ENCODE data around the gene KSR2.

Gene KSR2

GRCh38 chr12:117572755-117573154 lies 396.0 kb downstream of the KSR2 start:
- Histone ChIP-seq H3K9me3 (ENCODE audit: control insufficient read depth, insufficient read depth, low read depth, low read length) (no peaks in the 10 kb centered on the region), H3K4me1 (ENCODE audit: control insufficient read depth, insufficient read depth, low read length) (no peaks in the 10 kb centered on the region), H3K4me3 (ENCODE audit: low read depth, low read length) (no peak overlapping the region), H3K36me3 (ENCODE audit: control insufficient read depth in 2 of 2, insufficient read depth in 1 of 2, low read length in 2 of 2) (no peaks in the 10 kb centered on the region), H3K27ac (ENCODE audit: extremely low read depth, low read depth, low read length) (no peak overlapping the region)
- CTCF ChIA-PET, result interaction anchor here (0.6 to 0.9 kb wide), 4 partner anchors 15 to 277 kb away, joined by 3 to 6 read pairs (median 3); no protein-coding TSS in a partner anchor
- TF ChIP-seq OVOL3 (tag by site-specific recombination; IDR thresholded peaks at IDR 0.05) (no peak), ZNF146 (tag by site-specific recombination; IDR thresholded peaks at IDR 0.05) (no peak), GFI1B (tag by site-specific recombination; IDR thresholded peaks at IDR 0.05) (no peak), ZNF223 (tag by site-specific recombination; IDR thresholded peaks at IDR 0.05) (no peak)
- POLR2A ChIA-PET, result interaction anchor here (0.6 kb wide), 1 partner anchor 17 kb away, joined by 3 read pairs; no protein-coding TSS in a partner anchor

- ChIA-PET POLR2A (no interaction called here), CTCF (interaction anchor here (0.6 kb wide), 1 partner anchor 16 kb away, joined by 3 read pairs; no protein-coding TSS in a partner anchor)
- no peaks in the 10 kb centered on the region for H3K4me1 ChIP-seq (ENCODE audit: control insufficient read depth, insufficient read depth, low read length)
- TF ChIP-seq KLF9 (tag by site-specific recombination; IDR thresholded peaks at IDR 0.05; ENCODE audit: low read depth), result no peak
- TF ChIP-seq ZBTB26 (tag by site-specific recombination; optimal IDR thresholded peaks at IDR 0.05), result no peak
- no peak for TF ChIP-seq ZNF223 (tag by site-specific recombination; IDR thresholded peaks at IDR 0.05)
- TF ChIP-seq ZNF701 (tag by site-specific recombination; IDR thresholded peaks at IDR 0.05), result no peak
- TF ChIP-seq ZBTB10 (tag by site-specific recombination; IDR thresholded peaks at IDR 0.05), result no peak
- no peak for TF ChIP-seq ZNF514 (tag by site-specific recombination; IDR thresholded peaks at IDR 0.05)
- H3K9me3 ChIP-seq (ENCODE audit: control insufficient read depth, insufficient read depth, low read depth, low read length), result no peaks in the 10 kb centered on the region
- no peaks in the 10 kb centered on the region for H3K36me3 ChIP-seq (ENCODE audit: control insufficient read depth in 2 of 2, insufficient read depth in 1 of 2, low read length in 2 of 2)
- no peak overlapping the region for H3K4me3 ChIP-seq (ENCODE audit: low read depth, low read length)
- H3K27ac ChIP-seq (ENCODE audit: extremely low read depth, low read depth, low read length), result no peak overlapping the region
Measured at GRCh38 chr12:117571321-117571720, 397.5 kb downstream of the KSR2 start.

GRCh38 chr12:117570608-117571007 lies 398.2 kb downstream of the KSR2 start:
- no peak overlapping the region for H3K4me3 ChIP-seq (ENCODE audit: low read depth, low read length)

GRCh38 chr12:117567644-117568216 lies 401.1 kb downstream of the KSR2 start:
- CTCF ChIA-PET, result interaction anchor here (0.8 kb wide), 1 partner anchor 45 kb away, joined by 3 read pairs; no protein-coding TSS in a partner anchor

More at GRCh38 chr12:117570608-117571007, 398.2 kb downstream of the KSR2 start:
- no peaks in the 10 kb centered on the region for H3K4me1 ChIP-seq (ENCODE audit: control insufficient read depth, insufficient read depth, low read length)
- no peak overlapping the region for H3K27ac ChIP-seq (ENCODE audit: extremely low read depth, low read depth, low read length)
- CTCF ChIA-PET, result interaction anchor here (0.6 kb wide), 1 partner anchor 17 kb away, joined by 3 read pairs; no protein-coding TSS in a partner anchor
- no peak for TF ChIP-seq ZNF530 (tag by site-specific recombination; IDR thresholded peaks at IDR 0.05; ENCODE audit: low read depth)
- TF ChIP-seq ZNF768 (tag by site-specific recombination; IDR thresholded peaks at IDR 0.05), result 0 out of 2 replicates have a peak, but pooled peaks have one; percentile 26
- no peak for TF ChIP-seq HOXD13 (CRISPR knock-in tag; IDR thresholded peaks at IDR 0.05; ENCODE audit: borderline replicate concordance)
- POLR2A ChIA-PET, result no interaction called here
- H3K36me3 ChIP-seq (ENCODE audit: control insufficient read depth in 2 of 2, insufficient read depth in 1 of 2, low read length in 2 of 2), result no peaks in the 10 kb centered on the region
- no peaks in the 10 kb centered on the region for H3K9me3 ChIP-seq (ENCODE audit: control insufficient read depth, insufficient read depth, low read depth, low read length)

More at GRCh38 chr12:117567644-117568216, 401.1 kb downstream of the KSR2 start:
- no peak overlapping the region for H3K27ac ChIP-seq (ENCODE audit: extremely low read depth, low read depth, low read length)
- no peaks in the 10 kb centered on the region for H3K4me1 ChIP-seq (ENCODE audit: control insufficient read depth, insufficient read depth, low read length)
- TF ChIP-seq SP3 (tag by site-specific recombination; IDR thresholded peaks at IDR 0.05) (no peak), MYNN (tag by site-specific recombination; IDR thresholded peaks at IDR 0.05; ENCODE audit: borderline replicate concordance) (no peak), ZIC2 (tag by site-specific recombination; IDR thresholded peaks at IDR 0.05) (no peak), ZBTB20 (tag by site-specific recombination; IDR thresholded peaks at IDR 0.05) (no peak)
- no peaks in the 10 kb centered on the region for H3K36me3 ChIP-seq (ENCODE audit: control insufficient read depth in 2 of 2, insufficient read depth in 1 of 2, low read length in 2 of 2)
- POLR2A ChIA-PET, result no interaction called here
- H3K4me3 ChIP-seq (ENCODE audit: low read depth, low read length), result no peak overlapping the region
- no peaks in the 10 kb centered on the region for H3K9me3 ChIP-seq (ENCODE audit: control insufficient read depth, insufficient read depth, low read depth, low read length)

Data from HEK293 (cell line).